ENCODE data around the gene NR6A1.

NR6A1 gene

DNA sequence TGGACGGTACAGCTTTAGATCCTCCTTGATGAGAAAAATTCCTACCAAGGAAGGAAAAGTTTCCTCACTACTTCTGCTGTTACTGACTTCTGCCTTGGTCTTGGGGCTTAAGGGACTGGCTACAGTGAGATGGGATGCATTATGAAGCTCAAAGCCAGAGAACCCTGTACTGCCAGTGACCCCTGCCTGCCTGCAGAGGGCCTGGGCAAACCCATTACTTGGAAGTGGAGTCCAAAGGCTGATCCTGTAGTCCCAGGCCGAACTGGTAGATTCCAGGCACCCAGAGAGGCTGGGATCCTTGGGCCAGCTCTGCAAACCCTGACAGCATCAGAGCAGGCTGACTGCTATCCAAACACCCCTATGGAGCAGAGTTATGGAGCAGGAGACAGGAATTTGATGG lies 238.2 kb downstream of the NR6A1 start:
- no peak overlapping the region for H3K4me3 ChIP-seq (ENCODE audit: low read depth, low read length)
- no peaks in the 10 kb centered on the region for H3K4me1 ChIP-seq (ENCODE audit: control insufficient read depth, insufficient read depth, low read length)
- TF ChIP-seq, protein P1, sequence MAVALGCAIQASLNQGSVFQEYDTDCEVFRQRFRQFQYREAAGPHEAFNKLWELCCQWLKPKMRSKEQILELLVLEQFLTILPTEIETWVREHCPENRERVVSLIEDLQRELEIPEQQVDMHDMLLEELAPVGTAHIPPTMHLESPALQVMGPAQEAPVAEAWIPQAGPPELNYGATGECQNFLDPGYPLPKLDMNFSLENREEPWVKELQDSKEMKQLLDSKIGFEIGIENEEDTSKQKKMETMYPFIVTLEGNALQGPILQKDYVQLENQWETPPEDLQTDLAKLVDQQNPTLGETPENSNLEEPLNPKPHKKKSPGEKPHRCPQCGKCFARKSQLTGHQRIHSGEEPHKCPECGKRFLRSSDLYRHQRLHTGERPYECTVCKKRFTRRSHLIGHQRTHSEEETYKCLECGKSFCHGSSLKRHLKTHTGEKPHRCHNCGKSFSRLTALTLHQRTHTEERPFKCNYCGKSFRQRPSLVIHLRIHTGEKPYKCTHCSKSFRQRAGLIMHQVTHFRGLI (tag by site-specific recombination; IDR thresholded peaks at IDR 0.05) = no peak
- TF ChIP-seq SALL2 (tag by site-specific recombination; IDR thresholded peaks at IDR 0.05; ENCODE audit: borderline replicate concordance) (no peak), MZF1 (tag by site-specific recombination; IDR thresholded peaks at IDR 0.05; ENCODE audit: borderline replicate concordance) (no peak), GLI2 (tag by site-specific recombination; IDR thresholded peaks at IDR 0.05; ENCODE audit: borderline replicate concordance, low read depth) (no peak), ZNF19 (tag by site-specific recombination; IDR thresholded peaks at IDR 0.05; ENCODE audit: low read depth) (no peak)
- TF ChIP-seq, protein P2, sequence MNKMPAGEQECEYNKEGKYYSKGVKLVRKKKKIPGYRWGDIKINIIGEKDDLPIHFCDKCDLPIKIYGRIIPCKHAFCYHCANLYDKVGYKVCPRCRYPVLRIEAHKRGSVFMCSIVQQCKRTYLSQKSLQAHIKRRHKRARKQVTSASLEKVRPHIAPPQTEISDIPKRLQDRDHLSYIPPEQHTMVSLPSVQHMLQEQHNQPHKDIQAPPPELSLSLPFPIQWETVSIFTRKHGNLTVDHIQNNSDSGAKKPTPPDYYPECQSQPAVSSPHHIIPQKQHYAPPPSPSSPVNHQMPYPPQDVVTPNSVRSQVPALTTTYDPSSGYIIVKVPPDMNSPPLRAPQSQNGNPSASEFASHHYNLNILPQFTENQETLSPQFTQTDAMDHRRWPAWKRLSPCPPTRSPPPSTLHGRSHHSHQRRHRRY (tag by site-specific recombination; IDR thresholded peaks at IDR 0.05) = no peak
- CTCF ChIA-PET = interaction anchor here (0.7 to 1.8 kb wide), 8 partner anchors 10 to 232 kb away, joined by 3 to 5 read pairs (median 3); no protein-coding TSS in a partner anchor
- H3K27ac ChIP-seq (ENCODE audit: extremely low read depth, low read depth, low read length) = no peak overlapping the region
- POLR2A ChIA-PET = no interaction called here
- H3K36me3 ChIP-seq (ENCODE audit: control insufficient read depth in 2 of 2, insufficient read depth in 1 of 2, low read length in 2 of 2) = peaks cover 0 to 50% of the 10 kb centered on the region in 2 experiments; a peak in 1 of 3 replicates
- no peaks in the 10 kb centered on the region for H3K9me3 ChIP-seq (ENCODE audit: control insufficient read depth, insufficient read depth, low read depth, low read length)

DNA sequence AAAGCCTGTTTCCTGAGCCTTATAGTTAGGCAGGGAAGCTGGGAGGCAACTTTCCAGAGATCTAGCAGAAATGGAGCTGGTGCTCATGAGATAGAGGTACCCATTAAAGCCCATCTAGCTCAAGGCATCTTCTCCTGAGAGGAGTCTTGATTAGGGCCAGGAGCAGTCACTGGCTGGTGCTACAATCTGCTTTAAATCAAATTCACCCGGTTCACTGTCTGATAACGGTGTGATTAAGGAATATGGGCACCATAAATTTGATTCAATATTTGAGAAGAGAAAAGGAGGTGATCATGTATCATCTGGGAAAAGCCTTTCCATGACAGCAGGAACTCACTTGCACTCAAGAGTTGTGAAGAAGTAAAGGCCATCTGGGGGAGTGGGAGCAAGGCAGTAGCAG lies 240.0 kb downstream of the NR6A1 start:
- Histone ChIP-seq H3K4me3 (ENCODE audit: low read depth, low read length) (no peak overlapping the region), H3K27ac (ENCODE audit: extremely low read depth, low read depth, low read length) (no peak overlapping the region), H3K36me3 (ENCODE audit: control insufficient read depth in 2 of 2, insufficient read depth in 1 of 2, low read length in 2 of 2) (peaks cover 0 to 53% of the 10 kb centered on the region in 2 experiments; a peak in 1 of 3 replicates), H3K4me1 (ENCODE audit: control insufficient read depth, insufficient read depth, low read length) (no peaks in the 10 kb centered on the region), H3K9me3 (ENCODE audit: control insufficient read depth, insufficient read depth, low read depth, low read length) (no peaks in the 10 kb centered on the region)
- ChIA-PET CTCF (no interaction called here), POLR2A (no interaction called here)
- no peak for TF ChIP-seq SP7 (tag by site-specific recombination; IDR thresholded peaks at IDR 0.05)
- TF ChIP-seq ZNF175 (tag by site-specific recombination; IDR thresholded peaks at IDR 0.05) = no peak
- no peak for TF ChIP-seq ZNF184 (tag by site-specific recombination; IDR thresholded peaks at IDR 0.05)
- no peak for TF ChIP-seq RBAK (tag by site-specific recombination; IDR thresholded peaks at IDR 0.05)
- TF ChIP-seq ZNF560 (tag by site-specific recombination; IDR thresholded peaks at IDR 0.05; ENCODE audit: borderline replicate concordance) = no peak
- no peak for TF ChIP-seq GLI2 (tag by site-specific recombination; IDR thresholded peaks at IDR 0.05; ENCODE audit: borderline replicate concordance, low read depth)
- TF ChIP-seq, protein P3, sequence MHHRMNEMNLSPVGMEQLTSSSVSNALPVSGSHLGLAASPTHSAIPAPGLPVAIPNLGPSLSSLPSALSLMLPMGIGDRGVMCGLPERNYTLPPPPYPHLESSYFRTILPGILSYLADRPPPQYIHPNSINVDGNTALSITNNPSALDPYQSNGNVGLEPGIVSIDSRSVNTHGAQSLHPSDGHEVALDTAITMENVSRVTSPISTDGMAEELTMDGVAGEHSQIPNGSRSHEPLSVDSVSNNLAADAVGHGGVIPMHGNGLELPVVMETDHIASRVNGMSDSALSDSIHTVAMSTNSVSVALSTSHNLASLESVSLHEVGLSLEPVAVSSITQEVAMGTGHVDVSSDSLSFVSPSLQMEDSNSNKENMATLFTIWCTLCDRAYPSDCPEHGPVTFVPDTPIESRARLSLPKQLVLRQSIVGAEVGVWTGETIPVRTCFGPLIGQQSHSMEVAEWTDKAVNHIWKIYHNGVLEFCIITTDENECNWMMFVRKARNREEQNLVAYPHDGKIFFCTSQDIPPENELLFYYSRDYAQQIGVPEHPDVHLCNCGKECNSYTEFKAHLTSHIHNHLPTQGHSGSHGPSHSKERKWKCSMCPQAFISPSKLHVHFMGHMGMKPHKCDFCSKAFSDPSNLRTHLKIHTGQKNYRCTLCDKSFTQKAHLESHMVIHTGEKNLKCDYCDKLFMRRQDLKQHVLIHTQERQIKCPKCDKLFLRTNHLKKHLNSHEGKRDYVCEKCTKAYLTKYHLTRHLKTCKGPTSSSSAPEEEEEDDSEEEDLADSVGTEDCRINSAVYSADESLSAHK (tag by site-specific recombination; IDR thresholded peaks at IDR 0.05) = no peak
- no peak for TF ChIP-seq ZNF549 (tag by site-specific recombination; IDR thresholded peaks at IDR 0.05)
- TF ChIP-seq ZNF248 (tag by site-specific recombination; IDR thresholded peaks at IDR 0.05) = no peak
- TF ChIP-seq ZNF433 (tag by site-specific recombination; IDR thresholded peaks at IDR 0.05; ENCODE audit: low read depth) = no peak
- TF ChIP-seq ZNF561 (tag by site-specific recombination; IDR thresholded peaks at IDR 0.05; ENCODE audit: borderline replicate concordance) = no peak
- TF ChIP-seq ZNF23 (tag by site-specific recombination; IDR thresholded peaks at IDR 0.05; ENCODE audit: borderline replicate concordance) = no peak
- TF ChIP-seq, protein P4, sequence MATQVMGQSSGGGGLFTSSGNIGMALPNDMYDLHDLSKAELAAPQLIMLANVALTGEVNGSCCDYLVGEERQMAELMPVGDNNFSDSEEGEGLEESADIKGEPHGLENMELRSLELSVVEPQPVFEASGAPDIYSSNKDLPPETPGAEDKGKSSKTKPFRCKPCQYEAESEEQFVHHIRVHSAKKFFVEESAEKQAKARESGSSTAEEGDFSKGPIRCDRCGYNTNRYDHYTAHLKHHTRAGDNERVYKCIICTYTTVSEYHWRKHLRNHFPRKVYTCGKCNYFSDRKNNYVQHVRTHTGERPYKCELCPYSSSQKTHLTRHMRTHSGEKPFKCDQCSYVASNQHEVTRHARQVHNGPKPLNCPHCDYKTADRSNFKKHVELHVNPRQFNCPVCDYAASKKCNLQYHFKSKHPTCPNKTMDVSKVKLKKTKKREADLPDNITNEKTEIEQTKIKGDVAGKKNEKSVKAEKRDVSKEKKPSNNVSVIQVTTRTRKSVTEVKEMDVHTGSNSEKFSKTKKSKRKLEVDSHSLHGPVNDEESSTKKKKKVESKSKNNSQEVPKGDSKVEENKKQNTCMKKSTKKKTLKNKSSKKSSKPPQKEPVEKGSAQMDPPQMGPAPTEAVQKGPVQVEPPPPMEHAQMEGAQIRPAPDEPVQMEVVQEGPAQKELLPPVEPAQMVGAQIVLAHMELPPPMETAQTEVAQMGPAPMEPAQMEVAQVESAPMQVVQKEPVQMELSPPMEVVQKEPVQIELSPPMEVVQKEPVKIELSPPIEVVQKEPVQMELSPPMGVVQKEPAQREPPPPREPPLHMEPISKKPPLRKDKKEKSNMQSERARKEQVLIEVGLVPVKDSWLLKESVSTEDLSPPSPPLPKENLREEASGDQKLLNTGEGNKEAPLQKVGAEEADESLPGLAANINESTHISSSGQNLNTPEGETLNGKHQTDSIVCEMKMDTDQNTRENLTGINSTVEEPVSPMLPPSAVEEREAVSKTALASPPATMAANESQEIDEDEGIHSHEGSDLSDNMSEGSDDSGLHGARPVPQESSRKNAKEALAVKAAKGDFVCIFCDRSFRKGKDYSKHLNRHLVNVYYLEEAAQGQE (tag by site-specific recombination; IDR thresholded peaks at IDR 0.05) = no peak
- no peak for TF ChIP-seq HOXA7 (CRISPR knock-in tag; IDR thresholded peaks at IDR 0.05; ENCODE audit: borderline replicate concordance)
- TF ChIP-seq OSR2 (tag by site-specific recombination; IDR thresholded peaks at IDR 0.05) = no peak
- TF ChIP-seq KLF8 (tag by site-specific recombination; IDR thresholded peaks at IDR 0.05) = no peak
- no peak for TF ChIP-seq SP2 (tag by site-specific recombination; IDR thresholded peaks at IDR 0.05)
- no peak for TF ChIP-seq TCF7L2 (IDR thresholded peaks at IDR 0.05; ENCODE audit: borderline replicate concordance, low read depth, low read length)
- no peak for TF ChIP-seq ZBTB48 (tag by site-specific recombination; IDR thresholded peaks at IDR 0.05)

Data from HEK293 (cell line).